Stimulated activated CD4-positive, alpha-beta T cell treated with anti-CD3 and anti-CD28 coated beads, Interleukin-1b, Interleukin-23, amount 100 ng/mL, for 24 hours (primary cell): ENCODE results near the gene SLC26A1.
"Not testable (repeated sequence)": the region's sequence is repeated elsewhere in the genome, so short reads cannot be mapped to it uniquely, and the experiment has no call there.

Source experiments
- DNase-seq, 4 experiments: peaks; one replicate each; pipeline ENCODE4 v3.0.0-alpha.2; 2020; ENCODE audit warnings: low read depth in 4 of 4, low spot score in 1 of 4

The SLC26A1 gene

GRCh38 chr4:955931-956381 is 37.2 kb downstream of the SLC26A1 start:
- DNase-seq, result no peak

- no peak for DNase-seq
Measured at GRCh38 chr4:955161-955921, 37.9 kb downstream of the SLC26A1 start.

GRCh38 chr4:954211-955020 is 38.8 kb downstream of the SLC26A1 start:
- no peak for DNase-seq

GRCh38 chr4:953574-953915 is 39.7 kb downstream of the SLC26A1 start:
- no peak for DNase-seq

- no peak for DNase-seq
Measured at GRCh38 chr4:952881-953573, 40.2 kb downstream of the SLC26A1 start.

- no peak for DNase-seq
Measured at GRCh38 chr4:951594-952468, 41.4 kb downstream of the SLC26A1 start.

- no peak for DNase-seq
Measured at GRCh38 chr4:951186-951585, 42.0 kb downstream of the SLC26A1 start.

GRCh38 chr4:950136-951020 is 42.8 kb downstream of the SLC26A1 start:
- DNase-seq, result no peak

GRCh38 chr4:949656-950055 is 43.5 kb downstream of the SLC26A1 start:
- no peak for DNase-seq

GRCh38 chr4:948936-949300 is 44.3 kb downstream of the SLC26A1 start:
- no peak for DNase-seq

- DNase-seq, result no peak
Measured at GRCh38 chr4:948101-948935, 44.9 kb downstream of the SLC26A1 start.

- DNase-seq, result no peak
Measured at GRCh38 chr4:947491-947971, 45.7 kb downstream of the SLC26A1 start.

- DNase-seq, result no peak
Measured at GRCh38 chr4:946517-947471, 46.4 kb downstream of the SLC26A1 start.

GRCh38 chr4:946103-946450 is 47.1 kb downstream of the SLC26A1 start:
- no peak for DNase-seq

GRCh38 chr4:945274-946102 is 47.7 kb downstream of the SLC26A1 start:
- DNase-seq, result no peak

- DNase-seq, result not testable (repeated sequence)
Measured at GRCh38 chr4:939508-939907, 53.7 kb downstream of the SLC26A1 start.
